LHCN-M2 (cell line): ENCODE measurements around the gene BLOC1S2. TPM values are rescaled to one million over a fixed set of nuclear protein-coding genes. Genes with fewer than 3 reads are reported as not detected.

Source experiments
- total RNA-seq: library from RNA; depleted of rRNA; stranded (reverse); fragments of >200 nt; gene quantifications from 2 replicates; pipeline ENCODE4 v1.2.3, GENCODE V29; 2014; rRNA removed

BLOC1S2 gene
- total RNA-seq, 1 experiment from 2014 or later = 83.8 TPM

Other genes with a start within 250 kb of the BLOC1S2 start
- not detected in 2 replicates for gene CPN1, start 204.8 kb downstream of the BLOC1S2 start, total RNA-seq
- gene ERLIN1, start 100.7 kb downstream of the BLOC1S2 start, total RNA-seq = 74.7 and 75.7 TPM in 2 replicates
- gene CHUK, start 57.1 kb downstream of the BLOC1S2 start, total RNA-seq = 34.9 and 36.3 TPM in 2 replicates
- 32.1 and 33.5 TPM in 2 replicates for gene CWF19L1, start 19.0 kb downstream of the BLOC1S2 start, total RNA-seq
- gene PKD2L1, start 43.5 kb upstream of the BLOC1S2 start, total RNA-seq = not detected in 2 replicates
- 60.3 and 88.5 TPM in 2 replicates for gene SCD, start 60.6 kb upstream of the BLOC1S2 start, total RNA-seq
- gene WNT8B, start 176.3 kb upstream of the BLOC1S2 start, total RNA-seq = not detected in 2 replicates
- 1.5 and 2.6 TPM in 2 replicates for gene SEC31B, start 233.2 kb upstream of the BLOC1S2 start, total RNA-seq
- 133 and 183 TPM in 2 replicates for gene NDUFB8, start 243.2 kb upstream of the BLOC1S2 start, total RNA-seq
- gene HIF1AN, start 249.3 kb upstream of the BLOC1S2 start, total RNA-seq = 6.3 and 8.9 TPM in 2 replicates